Measurements from ENCODE around the gene CEL. TPM values are rescaled to one million over a fixed set of nuclear protein-coding genes. Genes with fewer than 3 reads are reported as not detected.
A peak's percentile ranks its signal among the peaks of the same experiment; 100 is the strongest.

CEL gene
- total and polyA plus RNA-seq, 3 experiments from 2014 or later: 1.1 to 1.2 TPM; not detected in 1

DNA sequence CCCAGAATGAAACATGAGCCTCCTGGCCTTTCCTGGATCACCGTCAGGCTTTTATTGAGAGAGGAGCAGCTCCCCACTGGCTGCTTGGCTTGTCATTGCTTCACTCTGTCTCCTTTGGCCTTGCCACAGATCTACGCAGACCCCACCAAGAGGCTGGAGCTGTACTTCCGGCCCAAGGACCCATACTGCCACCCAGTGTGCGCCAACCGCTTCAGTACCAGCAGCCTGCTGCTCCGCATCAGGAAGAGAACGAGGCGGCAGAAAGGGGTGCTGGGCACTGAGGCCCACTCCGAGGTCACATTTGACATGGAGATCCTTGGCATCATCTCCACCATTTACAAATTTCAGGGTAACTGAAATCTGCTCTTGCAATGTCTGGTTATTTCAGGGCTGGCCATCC is 19.8 kb upstream of the CEL start:
- H3K36me3 ChIP-seq (ENCODE audit: insufficient read depth, low read length): peaks cover 32% of the 10 kb centered on the region
- no peak overlapping the region for H3K4me3 ChIP-seq (ENCODE audit: low read length)
- no peak overlapping the region for H3K4me3 Mint-ChIP-seq
- H3K4me1 Mint-ChIP-seq: peaks cover 6 to 23% (median 12%) of the 10 kb centered on the region in 3 donors
- DNase-seq: no peak
- ChIA-PET POLR2A (interaction anchor here (1.8 kb wide), 1 partner anchor 12 kb away, joined by 4 read pairs; the partner anchor contains the start of gene GTF3C5), CTCF (interaction anchor here (1.5 to 2.5 kb wide), 2 partner anchors 102 to 105 kb away, joined by 5 to 11 read pairs; no protein-coding TSS in a partner anchor)
- no peak overlapping the region for H3K27ac Mint-ChIP-seq
- no peaks in the 10 kb centered on the region for H3K9me3 Mint-ChIP-seq
- H3K27ac ChIP-seq (ENCODE audit: low read depth, low read length): no peak overlapping the region
- H3K27me3 ChIP-seq (ENCODE audit: insufficient read depth, low read length, poor library complexity, severe bottlenecking): no peaks in the 10 kb centered on the region
- peaks cover 0 to 1% of the 10 kb centered on the region in 2 donors for H3K27me3 Mint-ChIP-seq
- H3K9me3 ChIP-seq (ENCODE audit: low read length): no peaks in the 10 kb centered on the region
- no peaks in the 10 kb centered on the region for H3K4me1 ChIP-seq (ENCODE audit: insufficient read depth, low read length)
- H3K36me3 Mint-ChIP-seq: peaks cover 5 to 73% (median 14%) of the 10 kb centered on the region in 3 donors

DNA sequence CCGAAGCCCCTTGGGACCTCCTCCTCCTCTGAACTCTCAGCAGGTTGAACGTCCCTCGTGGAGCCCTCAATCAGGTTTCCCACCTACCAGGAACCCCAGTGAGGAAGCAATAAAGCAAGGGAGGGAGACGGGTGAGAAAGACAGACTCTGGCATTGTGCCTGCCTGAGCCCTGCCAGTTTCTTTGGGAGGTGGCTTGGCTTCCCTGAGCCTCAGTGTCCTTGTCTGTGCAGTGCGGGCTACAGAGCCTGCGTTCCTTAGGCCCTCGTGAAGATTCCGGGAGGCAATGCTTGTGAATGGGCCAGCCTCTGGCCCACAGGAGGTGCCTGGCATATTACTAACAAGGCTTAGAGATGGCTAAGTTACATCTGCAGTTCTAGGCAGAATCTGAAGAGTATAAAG is 19.1 kb upstream of the CEL start:
- Histone ChIP-seq H3K27ac (ENCODE audit: low read depth, low read length) (no peak overlapping the region), H3K27me3 (ENCODE audit: insufficient read depth, low read length, poor library complexity, severe bottlenecking) (no peaks in the 10 kb centered on the region), H3K4me1 (ENCODE audit: insufficient read depth, low read length) (no peaks in the 10 kb centered on the region), H3K9me3 (ENCODE audit: low read length) (no peaks in the 10 kb centered on the region), H3K4me3 (ENCODE audit: low read length) (no peak overlapping the region), H3K36me3 (ENCODE audit: insufficient read depth, low read length) (peaks cover 35% of the 10 kb centered on the region)
- Mint-ChIP-seq H3K4me3 (no peak overlapping the region), H3K4me1 (peaks cover 6 to 16% (median 9%) of the 10 kb centered on the region in 3 donors), H3K36me3 (peaks cover 5 to 72% (median 14%) of the 10 kb centered on the region in 3 donors), H3K27me3 (peaks cover 0 to 1% of the 10 kb centered on the region in 2 donors), H3K27ac (no peak overlapping the region), H3K9me3 (no peaks in the 10 kb centered on the region)
- POLR2A ChIA-PET: no interaction called here
- CTCF ChIA-PET: interaction anchor here (0.8 to 1.7 kb wide), 3 partner anchors 101 to 138 kb away, joined by 3 to 5 read pairs (median 3); no protein-coding TSS in a partner anchor
- no peak for DNase-seq

GRCh38 chr9:133043449-133044035 is 18.2 kb upstream of the CEL start:
- Histone ChIP-seq H3K27me3 (ENCODE audit: insufficient read depth, low read length, poor library complexity, severe bottlenecking) (no peaks in the 10 kb centered on the region), H3K36me3 (ENCODE audit: insufficient read depth, low read length) (peaks cover 35% of the 10 kb centered on the region), H3K4me3 (ENCODE audit: low read length) (no peak overlapping the region), H3K4me1 (ENCODE audit: insufficient read depth, low read length) (no peaks in the 10 kb centered on the region), H3K27ac (ENCODE audit: low read depth, low read length) (no peak overlapping the region), H3K9me3 (ENCODE audit: low read length) (no peaks in the 10 kb centered on the region)
- DNase-seq: no peak
- H3K4me1 Mint-ChIP-seq: peaks cover 3 to 10% (median 9%) of the 10 kb centered on the region in 3 donors
- H3K9me3 Mint-ChIP-seq: no peaks in the 10 kb centered on the region
- peaks cover 0 to 1% of the 10 kb centered on the region in 2 donors for H3K27me3 Mint-ChIP-seq
- ChIA-PET POLR2A (no interaction called here), CTCF (interaction anchor here (0.8 to 1.7 kb wide), 2 partner anchors 115 to 137 kb away, joined by 3 read pairs; no protein-coding TSS in a partner anchor)
- H3K36me3 Mint-ChIP-seq: peaks cover 5 to 68% (median 14%) of the 10 kb centered on the region in 3 donors
- peak overlapping the region in 1 of 8 donors; percentile 78 for H3K27ac Mint-ChIP-seq
- no peak overlapping the region for H3K4me3 Mint-ChIP-seq

GRCh38 chr9:133044125-133044524 is 17.7 kb upstream of the CEL start:
- POLR2A ChIA-PET: no interaction called here
- Histone ChIP-seq H3K36me3 (ENCODE audit: insufficient read depth, low read length) (peaks cover 35% of the 10 kb centered on the region), H3K27me3 (ENCODE audit: insufficient read depth, low read length, poor library complexity, severe bottlenecking) (no peaks in the 10 kb centered on the region)

DNA sequence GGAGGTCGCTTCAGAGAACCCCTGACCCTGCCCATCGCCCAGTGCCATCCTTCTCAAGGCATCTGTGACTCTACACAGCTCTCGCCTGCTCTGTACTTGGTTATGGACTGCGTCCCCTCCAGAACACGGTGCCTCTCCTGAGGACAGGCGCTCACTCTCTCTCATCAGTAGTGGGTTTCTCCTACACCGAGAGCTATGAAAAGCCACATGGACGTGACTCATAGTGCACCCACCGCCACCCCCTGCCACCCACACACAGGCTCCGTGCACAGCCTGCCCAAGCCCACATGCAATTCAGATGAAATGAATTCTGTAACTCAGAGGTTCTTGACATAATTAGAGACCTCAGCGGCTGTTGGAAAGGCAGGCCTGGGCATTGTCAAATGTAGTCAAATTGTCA is 17.1 kb upstream of the CEL start:
- ChIA-PET CTCF (no interaction called here), POLR2A (no interaction called here)
- no peaks in the 10 kb centered on the region for H3K9me3 Mint-ChIP-seq
- H3K4me3 Mint-ChIP-seq: peak overlapping the region in 1 of 7 donors; percentile 13
- H3K27me3 Mint-ChIP-seq: peaks cover 0 to 1% of the 10 kb centered on the region in 2 donors
- peaks cover 5 to 74% (median 15%) of the 10 kb centered on the region in 3 donors for H3K36me3 Mint-ChIP-seq
- peaks cover 35% of the 10 kb centered on the region for H3K36me3 ChIP-seq (ENCODE audit: insufficient read depth, low read length)
- H3K27me3 ChIP-seq (ENCODE audit: insufficient read depth, low read length, poor library complexity, severe bottlenecking): no peaks in the 10 kb centered on the region
- H3K27ac Mint-ChIP-seq: peak overlapping the region in 2 of 8 donors; percentile 23 to 84
- DNase-seq: peak in 1 of 5 donors; percentile 21
- H3K27ac ChIP-seq (ENCODE audit: low read depth, low read length): no peak overlapping the region
- H3K4me1 ChIP-seq (ENCODE audit: insufficient read depth, low read length): no peaks in the 10 kb centered on the region
- no peaks in the 10 kb centered on the region for H3K9me3 ChIP-seq (ENCODE audit: low read length)
- no peak overlapping the region for H3K4me3 ChIP-seq (ENCODE audit: low read length)
- H3K4me1 Mint-ChIP-seq: peaks cover 0 to 8% (median 6%) of the 10 kb centered on the region in 3 donors

More at GRCh38 chr9:133044125-133044524, 17.7 kb upstream of the CEL start:
- Mint-ChIP-seq H3K27me3 (peaks cover 0 to 1% of the 10 kb centered on the region in 2 donors), H3K27ac (peak overlapping the region in 1 of 8 donors; percentile 84), H3K4me3 (no peak overlapping the region), H3K9me3 (no peaks in the 10 kb centered on the region), H3K4me1 (peaks cover 0 to 10% (median 9%) of the 10 kb centered on the region in 3 donors), H3K36me3 (peaks cover 5 to 70% (median 14%) of the 10 kb centered on the region in 3 donors)
- DNase-seq: no peak
- Histone ChIP-seq H3K4me3 (ENCODE audit: low read length) (no peak overlapping the region), H3K27ac (ENCODE audit: low read depth, low read length) (no peak overlapping the region), H3K4me1 (ENCODE audit: insufficient read depth, low read length) (no peaks in the 10 kb centered on the region), H3K9me3 (ENCODE audit: low read length) (no peaks in the 10 kb centered on the region)
- CTCF ChIA-PET: interaction anchor here (1.7 kb wide), 1 partner anchor 115 kb away, joined by 3 read pairs; no protein-coding TSS in a partner anchor

- H3K4me1 Mint-ChIP-seq: peaks cover 0 to 5% (median 3%) of the 10 kb centered on the region in 3 donors
- DNase-seq: peak in 1 of 5 donors; percentile 28
Observed at GRCh38 chr9:133045132-133045531, 16.6 kb upstream of the CEL start.

GRCh38 chr9:133046196-133046899 is 15.4 kb upstream of the CEL start:
- H3K36me3 Mint-ChIP-seq: peaks cover 5 to 82% (median 20%) of the 10 kb centered on the region in 3 donors
- H3K9me3 Mint-ChIP-seq: no peaks in the 10 kb centered on the region
- Histone ChIP-seq H3K27me3 (ENCODE audit: insufficient read depth, low read length, poor library complexity, severe bottlenecking) (no peaks in the 10 kb centered on the region), H3K36me3 (ENCODE audit: insufficient read depth, low read length) (peaks cover 35% of the 10 kb centered on the region), H3K4me1 (ENCODE audit: insufficient read depth, low read length) (no peaks in the 10 kb centered on the region), H3K27ac (ENCODE audit: low read depth, low read length) (no peak overlapping the region), H3K9me3 (ENCODE audit: low read length) (no peaks in the 10 kb centered on the region), H3K4me3 (ENCODE audit: low read length) (no peak overlapping the region)
- ChIA-PET POLR2A (no interaction called here), CTCF (no interaction called here)
- no peak for DNase-seq
- H3K27me3 Mint-ChIP-seq: peaks cover 0 to 1% of the 10 kb centered on the region in 2 donors
- H3K4me1 Mint-ChIP-seq: peaks cover 0 to 2% (median 0%) of the 10 kb centered on the region in 3 donors
- no peak overlapping the region for H3K4me3 Mint-ChIP-seq
- peak overlapping the region in 3 of 8 donors; percentile 14 to 54 (median 43) for H3K27ac Mint-ChIP-seq

More at GRCh38 chr9:133045132-133045531, 16.6 kb upstream of the CEL start:
- H3K27ac ChIP-seq (ENCODE audit: low read depth, low read length): no peak overlapping the region
- H3K9me3 ChIP-seq (ENCODE audit: low read length): no peaks in the 10 kb centered on the region
- Mint-ChIP-seq H3K36me3 (peaks cover 5 to 74% (median 17%) of the 10 kb centered on the region in 3 donors), H3K9me3 (no peaks in the 10 kb centered on the region), H3K4me3 (no peak overlapping the region), H3K27me3 (peaks cover 0 to 1% of the 10 kb centered on the region in 2 donors), H3K27ac (peak overlapping the region in 1 of 8 donors; percentile 17)
- peaks cover 35% of the 10 kb centered on the region for H3K36me3 ChIP-seq (ENCODE audit: insufficient read depth, low read length)
- no peak overlapping the region for H3K4me3 ChIP-seq (ENCODE audit: low read length)
- ChIA-PET POLR2A (no interaction called here), CTCF (no interaction called here)
- no peaks in the 10 kb centered on the region for H3K4me1 ChIP-seq (ENCODE audit: insufficient read depth, low read length)
- H3K27me3 ChIP-seq (ENCODE audit: insufficient read depth, low read length, poor library complexity, severe bottlenecking): no peaks in the 10 kb centered on the region

- Histone ChIP-seq H3K4me1 (ENCODE audit: insufficient read depth, low read length) (no peaks in the 10 kb centered on the region), H3K4me3 (ENCODE audit: low read length) (no peak overlapping the region), H3K27ac (ENCODE audit: low read depth, low read length) (no peak overlapping the region), H3K36me3 (ENCODE audit: insufficient read depth, low read length) (peaks cover 34% of the 10 kb centered on the region), H3K9me3 (ENCODE audit: low read length) (no peaks in the 10 kb centered on the region), H3K27me3 (ENCODE audit: insufficient read depth, low read length, poor library complexity, severe bottlenecking) (no peaks in the 10 kb centered on the region)
- peak overlapping the region in 1 of 8 donors; percentile 65 for H3K27ac Mint-ChIP-seq
- H3K27me3 Mint-ChIP-seq: peaks cover 0 to 1% of the 10 kb centered on the region in 2 donors
- peaks cover 5 to 83% (median 20%) of the 10 kb centered on the region in 3 donors for H3K36me3 Mint-ChIP-seq
- DNase-seq: no peak
- ChIA-PET CTCF (no interaction called here), POLR2A (no interaction called here)
- H3K9me3 Mint-ChIP-seq: no peaks in the 10 kb centered on the region
- no peak overlapping the region for H3K4me3 Mint-ChIP-seq
- H3K4me1 Mint-ChIP-seq: no peaks in the 10 kb centered on the region
Observed at GRCh38 chr9:133046900-133047295, 14.9 kb upstream of the CEL start.
